ENCODE data around the gene COPS9.

DNA sequence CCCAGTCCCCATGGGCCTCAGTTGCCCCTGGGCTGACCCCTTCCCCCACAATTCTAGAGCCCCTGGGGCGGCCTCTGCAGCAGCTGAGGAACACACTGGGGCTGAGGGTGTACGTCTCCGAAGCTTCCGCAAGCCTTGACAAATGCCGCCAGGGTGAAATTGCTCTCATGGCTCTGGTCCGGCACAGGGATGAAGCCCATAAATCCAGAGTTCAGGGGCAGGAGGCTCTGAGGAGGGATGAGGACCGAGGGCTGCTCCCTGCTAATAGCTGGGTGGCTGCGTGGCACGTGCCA lies 31.4 kb upstream of the COPS9 start:
- TF ChIP-seq POLR2A (IDR thresholded peaks at IDR 0.05; ENCODE audit: low read length) (no peak), GATA1 (IDR thresholded peaks at IDR 0.05; ENCODE audit: low read depth, low read length) (no peak)

All from erythroblast (primary cell).